HG02798 (cell line): Measurements from ENCODE around the gene OASL.
A peak's percentile ranks its signal among the peaks of the same experiment; 100 is the strongest.
"Not testable (repeated sequence)": the region's sequence is repeated elsewhere in the genome, so short reads cannot be mapped to it uniquely, and the experiment has no call there.

ENCODE experiments used
- ATAC-seq: cut with Tn5 transposase; IDR thresholded peaks from one replicate; pipeline ENCODE4 v1.9.1; 2021; ENCODE audit warnings: mild to moderate bottlenecking; ENCODE audit not compliant: unreplicated experiment, poor library complexity

The OASL gene

GRCh38 chr12:121060149-121061001 lies 21.3 kb upstream of the OASL start:
- ATAC-seq, result peak; percentile 83

- ATAC-seq, result peak; percentile 20
These were observed 20.2 kb upstream of the OASL start for GRCh38 chr12:121059031-121059898.

GRCh38 chr12:121057794-121058193 lies 18.7 kb upstream of the OASL start:
- no peak for ATAC-seq

- ATAC-seq, result no peak
These were observed 14.7 kb upstream of the OASL start for GRCh38 chr12:121053706-121054105.

- no peak for ATAC-seq
These were observed 11.7 kb upstream of the OASL start for GRCh38 chr12:121050725-121051124.

- ATAC-seq, result no peak
These were observed 9.4 kb upstream of the OASL start for GRCh38 chr12:121048442-121048841.

- not testable (repeated sequence) for ATAC-seq
These were observed 8.4 kb upstream of the OASL start for GRCh38 chr12:121047400-121047799.

- ATAC-seq, result no peak
These were observed 4.0 kb upstream of the OASL start for GRCh38 chr12:121043067-121043466.

- ATAC-seq, result no peak
These were observed 2.2 kb downstream of the OASL start for GRCh38 chr12:121036810-121037326.

- ATAC-seq, result no peak
These were observed 4.3 kb downstream of the OASL start for GRCh38 chr12:121034616-121035305.

GRCh38 chr12:121033625-121034349 lies 5.3 kb downstream of the OASL start:
- no peak for ATAC-seq

GRCh38 chr12:121030576-121031212 lies 8.4 kb downstream of the OASL start:
- no peak for ATAC-seq

- ATAC-seq, result no peak
These were observed 12.6 kb downstream of the OASL start for GRCh38 chr12:121026274-121027045.

- ATAC-seq, result no peak
These were observed 13.4 kb downstream of the OASL start for GRCh38 chr12:121025442-121026226.

- no peak for ATAC-seq
These were observed 15.2 kb downstream of the OASL start for GRCh38 chr12:121023799-121024198.

- no peak for ATAC-seq
These were observed 16.3 kb downstream of the OASL start for GRCh38 chr12:121022713-121023112.

- no peak for ATAC-seq
These were observed 17.3 kb downstream of the OASL start for GRCh38 chr12:121021754-121022153.
